Natural killer cell (primary cell): ENCODE results near the gene LIPG. TPM values are rescaled to one million over a fixed set of nuclear protein-coding genes. Genes with fewer than 3 reads are reported as not detected.

Experiments
- ATAC-seq, 3 donors: fragments of 150-1000 bp in 2 of 3; fragments of 200-7000 bp in 1 of 3; cut with Tn5 transposase; 1 replicate in 1 of 3; 2 replicates in 2 of 3; pipeline ENCODE4 v1.10.0; 2021; ENCODE audit warnings: mild to moderate bottlenecking in 2 of 3, moderate library complexity in 2 of 3
- DNase-seq, 2 donors: peaks; one replicate each; pipeline versions ENCODE4 v3.0.0 to v3.0.0-alpha.2; 2013 to 2021; ENCODE audit warnings: mixed read lengths in 1 of 2
- H3K27ac ChIP-seq: one replicate; pipeline ENCODE4 v1.5.1; 2013; ENCODE audit warnings: mild to moderate bottlenecking, low read length
- H3K27me3 ChIP-seq: one replicate; pipeline ENCODE4 v1.6.1; 2013; ENCODE audit warnings: low read length; ENCODE audit not compliant: control insufficient read depth, insufficient read depth
- H3K36me3 ChIP-seq: one replicate; pipeline ENCODE4 v1.6.1; 2013; ENCODE audit warnings: low read length; ENCODE audit not compliant: control insufficient read depth, insufficient read depth
- H3K4me1 ChIP-seq: one replicate; pipeline ENCODE4 v1.6.1; 2013; ENCODE audit warnings: low read length; ENCODE audit not compliant: control insufficient read depth, insufficient read depth
- H3K4me3 ChIP-seq: one replicate; pipeline ENCODE4 v1.5.1; 2013; ENCODE audit warnings: low read length
- H3K9me3 ChIP-seq: one replicate; pipeline ENCODE4 v1.6.1; 2013; ENCODE audit warnings: low read length; ENCODE audit not compliant: control insufficient read depth, insufficient read depth
- H3K27ac Mint-ChIP-seq, 2 donors: one replicate each; pipeline ENCODE4 v1.8.0; 2022; ENCODE audit warnings: mild to moderate bottlenecking in 2 of 2, mixed read lengths in 2 of 2, moderate library complexity in 1 of 2
- H3K27me3 Mint-ChIP-seq, 2 donors: one replicate each; pipeline ENCODE4 v1.8.0; 2022; ENCODE audit warnings: low read depth in 2 of 2, mixed read lengths in 2 of 2
- H3K36me3 Mint-ChIP-seq: one replicate; pipeline ENCODE4 v1.8.0; 2022; ENCODE audit warnings: mixed read lengths
- H3K4me1 Mint-ChIP-seq, 2 donors: one replicate each; pipeline ENCODE4 v1.8.0; 2022; ENCODE audit warnings: mixed read lengths in 2 of 2
- H3K4me3 Mint-ChIP-seq: one replicate; pipeline ENCODE4 v1.8.0; 2022; ENCODE audit warnings: mild to moderate bottlenecking, moderate library complexity, mixed read lengths
- H3K9me3 Mint-ChIP-seq, 2 donors: one replicate each; pipeline ENCODE4 v1.8.0; 2022; ENCODE audit warnings: mixed read lengths in 2 of 2
- WGBS: methylation state at CpG from one replicate; pipeline ENCODE4 v1.1.7; 2013; ENCODE audit warnings: missing lambda C conversion rate; ENCODE audit not compliant: insufficient coverage; 5-methylcytosine and 5-hydroxymethylcytosine counted together
- intact Hi-C: fragments of 100-400 bp; cut with micrococcal nuclease; formaldehyde crosslinking; loops from one replicate; pipeline ENCODE4 v1.14.2; 2022
- total RNA-seq, 4 donors: library from RNA; stranded (reverse); fragments of 120-200 nt in 1 of 4; gene quantifications; one replicate each; pipeline versions ENCODE4 v1.2.3 to v1.2.4, GENCODE V29; 2013 to 2022
- TF ChIP-seq, protein P1 (sequence below): fragments of 200-600 bp; IDR thresholded peaks from one replicate; pipeline ENCODE4 v1.8.0; 2022; ENCODE audit warnings: antibody characterized with exemption

LIPG gene
- total RNA-seq, 3 donors from 2014 or later (not counting 1 experiment from before 2014, with no cell fraction given), result 0.48 TPM; not detected in 2

GRCh38 chr18:49640741-49641140 is 78.9 kb downstream of the LIPG start:
- Mint-ChIP-seq H3K4me3 (no peak overlapping the region), H3K27me3 (peaks cover 7 to 12% of the 10 kb centered on the region in 2 donors), H3K9me3 (no peaks in the 10 kb centered on the region), H3K36me3 (no peaks in the 10 kb centered on the region), H3K4me1 (no peaks in the 10 kb centered on the region), H3K27ac (no peak overlapping the region)
- DNase-seq (no peak), ATAC-seq (no peak)
- Histone ChIP-seq H3K9me3 (no peaks in the 10 kb centered on the region), H3K27me3 (no peaks in the 10 kb centered on the region), H3K27ac (no peak overlapping the region), H3K4me1 (no peaks in the 10 kb centered on the region), H3K36me3 (no peaks in the 10 kb centered on the region), H3K4me3 (no peak overlapping the region)
- WGBS, result 63% methylated on average over 6 of the region's 6 CpGs
- intact Hi-C loops, result no loop called here
- TF ChIP-seq, protein P1, sequence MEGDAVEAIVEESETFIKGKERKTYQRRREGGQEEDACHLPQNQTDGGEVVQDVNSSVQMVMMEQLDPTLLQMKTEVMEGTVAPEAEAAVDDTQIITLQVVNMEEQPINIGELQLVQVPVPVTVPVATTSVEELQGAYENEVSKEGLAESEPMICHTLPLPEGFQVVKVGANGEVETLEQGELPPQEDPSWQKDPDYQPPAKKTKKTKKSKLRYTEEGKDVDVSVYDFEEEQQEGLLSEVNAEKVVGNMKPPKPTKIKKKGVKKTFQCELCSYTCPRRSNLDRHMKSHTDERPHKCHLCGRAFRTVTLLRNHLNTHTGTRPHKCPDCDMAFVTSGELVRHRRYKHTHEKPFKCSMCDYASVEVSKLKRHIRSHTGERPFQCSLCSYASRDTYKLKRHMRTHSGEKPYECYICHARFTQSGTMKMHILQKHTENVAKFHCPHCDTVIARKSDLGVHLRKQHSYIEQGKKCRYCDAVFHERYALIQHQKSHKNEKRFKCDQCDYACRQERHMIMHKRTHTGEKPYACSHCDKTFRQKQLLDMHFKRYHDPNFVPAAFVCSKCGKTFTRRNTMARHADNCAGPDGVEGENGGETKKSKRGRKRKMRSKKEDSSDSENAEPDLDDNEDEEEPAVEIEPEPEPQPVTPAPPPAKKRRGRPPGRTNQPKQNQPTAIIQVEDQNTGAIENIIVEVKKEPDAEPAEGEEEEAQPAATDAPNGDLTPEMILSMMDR, result no peak

DNA sequence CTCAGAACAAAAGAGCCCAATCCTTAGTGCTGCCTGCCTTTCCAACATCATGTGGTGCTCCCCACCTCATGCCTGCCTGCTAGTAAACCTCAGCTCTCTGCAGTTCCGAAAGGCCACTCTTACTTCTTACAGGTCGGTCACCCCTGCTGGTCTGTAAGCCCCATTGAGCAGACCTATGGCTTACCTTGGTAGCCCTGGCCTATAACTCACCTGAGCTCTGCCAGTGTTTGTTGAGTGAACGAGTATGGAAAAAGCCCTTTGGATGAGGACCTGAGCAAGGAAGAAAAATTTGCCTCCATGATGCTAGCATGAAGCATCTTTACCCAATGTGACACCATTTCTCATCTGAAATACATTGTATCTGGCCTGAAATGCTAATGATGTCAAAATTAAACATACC is 83.3 kb downstream of the LIPG start:
- H3K27ac Mint-ChIP-seq, result no peak overlapping the region
- TF ChIP-seq, protein P1, result no peak
- no peak for ATAC-seq
- no peak overlapping the region for H3K4me3 ChIP-seq
- no peaks in the 10 kb centered on the region for H3K9me3 ChIP-seq
- H3K27ac ChIP-seq, result no peak overlapping the region
- no peaks in the 10 kb centered on the region for H3K4me1 Mint-ChIP-seq
- H3K36me3 ChIP-seq, result no peaks in the 10 kb centered on the region
- no peaks in the 10 kb centered on the region for H3K4me1 ChIP-seq
- peaks cover 7 to 12% of the 10 kb centered on the region in 2 donors for H3K27me3 Mint-ChIP-seq
- 81% methylated on average over 3 of the region's 3 CpGs for WGBS
- intact Hi-C loops, result no loop called here
- DNase-seq, result no peak
- no peak overlapping the region for H3K4me3 Mint-ChIP-seq
- no peaks in the 10 kb centered on the region for H3K36me3 Mint-ChIP-seq
- no peaks in the 10 kb centered on the region for H3K9me3 Mint-ChIP-seq
- H3K27me3 ChIP-seq, result no peaks in the 10 kb centered on the region

DNA sequence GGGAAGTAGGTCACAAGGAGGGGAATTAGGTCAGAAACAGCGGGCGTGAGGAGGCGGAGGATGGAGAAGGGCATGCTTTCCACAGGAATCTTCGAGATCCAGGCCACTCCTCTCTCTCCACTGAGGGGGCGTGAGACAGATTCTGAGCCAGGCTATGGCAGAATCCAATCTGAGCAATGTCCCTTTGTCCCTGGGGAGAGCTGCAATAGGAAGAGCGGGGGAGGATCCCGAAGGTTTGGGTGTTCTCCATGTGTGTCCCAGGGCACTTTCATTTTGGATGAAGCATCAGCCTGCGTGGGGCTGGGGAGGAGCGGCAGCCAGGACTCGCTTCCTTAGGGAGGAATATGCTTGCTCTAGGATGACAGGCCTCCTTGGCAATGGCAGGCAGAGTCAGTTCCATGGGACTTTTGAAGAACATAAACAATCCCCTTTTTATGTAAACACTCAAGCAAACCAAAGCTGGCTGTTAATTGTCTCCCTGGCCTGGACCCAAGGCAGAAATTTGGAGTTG is 84.0 kb downstream of the LIPG start:
- no peaks in the 10 kb centered on the region for H3K4me1 ChIP-seq
- H3K27ac ChIP-seq, result no peak overlapping the region
- no peak overlapping the region for H3K4me3 ChIP-seq
- Mint-ChIP-seq H3K27me3 (peaks cover 6 to 9% of the 10 kb centered on the region in 2 donors), H3K27ac (no peak overlapping the region), H3K9me3 (no peaks in the 10 kb centered on the region), H3K4me1 (no peaks in the 10 kb centered on the region), H3K4me3 (no peak overlapping the region), H3K36me3 (no peaks in the 10 kb centered on the region)
- intact Hi-C loops, result no loop called here
- no peak for DNase-seq
- no peaks in the 10 kb centered on the region for H3K36me3 ChIP-seq
- 93% methylated on average over 10 of the region's 10 CpGs for WGBS
- TF ChIP-seq, protein P1, result no peak
- no peak for ATAC-seq
- H3K27me3 ChIP-seq, result no peaks in the 10 kb centered on the region
- H3K9me3 ChIP-seq, result no peaks in the 10 kb centered on the region

DNA sequence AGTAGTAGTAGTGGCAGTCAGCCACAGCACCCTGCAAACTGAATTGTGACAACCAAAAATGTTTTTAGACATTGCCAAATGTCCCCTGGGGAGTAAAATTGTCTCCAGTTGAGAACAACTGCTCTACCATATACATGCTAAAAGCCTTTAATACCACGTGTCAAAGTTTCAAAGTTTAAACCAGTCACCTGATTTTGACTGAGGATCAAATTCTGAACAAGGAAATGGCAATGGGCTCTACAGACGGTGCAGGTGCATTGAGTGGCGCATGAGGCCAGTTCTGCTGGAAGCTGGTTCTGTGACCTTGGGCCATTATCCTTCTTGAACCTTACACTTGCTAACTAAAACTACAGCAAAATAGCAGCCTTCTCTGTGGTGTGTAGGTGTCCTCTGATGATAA is 85.0 kb downstream of the LIPG start:
- TF ChIP-seq, protein P1, result no peak
- Mint-ChIP-seq H3K4me3 (no peak overlapping the region), H3K27me3 (peaks cover 0 to 3% of the 10 kb centered on the region in 2 donors), H3K36me3 (no peaks in the 10 kb centered on the region), H3K9me3 (no peaks in the 10 kb centered on the region), H3K4me1 (no peaks in the 10 kb centered on the region), H3K27ac (no peak overlapping the region)
- H3K9me3 ChIP-seq, result no peaks in the 10 kb centered on the region
- no peaks in the 10 kb centered on the region for H3K27me3 ChIP-seq
- intact Hi-C loops, result no loop called here
- DNase-seq, result no peak
- H3K27ac ChIP-seq, result no peak overlapping the region
- H3K4me3 ChIP-seq, result no peak overlapping the region
- H3K4me1 ChIP-seq, result no peaks in the 10 kb centered on the region
- WGBS, result 87% methylated on average over 3 of the region's 3 CpGs
- H3K36me3 ChIP-seq, result no peaks in the 10 kb centered on the region
- no peak for ATAC-seq
